SJSA1 (cell line): ENCODE measurements around the gene NUTM2B. TPM values are rescaled to one million over a fixed set of nuclear protein-coding genes. Genes with fewer than 3 reads are reported as not detected.
"Not testable (repeated sequence)": the region's sequence is repeated elsewhere in the genome, so short reads cannot be mapped to it uniquely, and the experiment has no call there.

Source experiments
- DNase-seq, 2 experiments: peaks; one replicate each; pipeline ENCODE4 v3.0.0-alpha.2; 2015 to 2020; ENCODE audit warnings: low spot score in 2 of 2, low read depth in 1 of 2
- H3K27ac ChIP-seq: fragments of 250-450 bp; sonication (Bioruptor Pico); 2 replicates; pipeline ENCODE4 v1.5.1; 2020; ENCODE audit warnings: mild to moderate bottlenecking, moderate library complexity
- H3K27me3 ChIP-seq: fragments of 250-450 bp; sonication (Bioruptor Pico); replicated peaks from 2 replicates; pipeline ENCODE4 v1.5.1; 2020; ENCODE audit warnings: mild to moderate bottlenecking, moderate library complexity
- H3K36me3 ChIP-seq: fragments of 250-450 bp; sonication (Bioruptor Pico); 2 replicates; pipeline ENCODE4 v1.5.1; 2020; ENCODE audit warnings: mild to moderate bottlenecking
- H3K4me1 ChIP-seq: fragments of 250-450 bp; sonication (Bioruptor Pico); replicated peaks from 2 replicates; pipeline ENCODE4 v1.6.1; 2021; ENCODE audit warnings: mild to moderate bottlenecking
- H3K4me3 ChIP-seq: fragments of 250-450 bp; sonication (Bioruptor Pico); 2 replicates; pipeline ENCODE4 v1.5.1; 2020; ENCODE audit warnings: mild to moderate bottlenecking
- H3K9me3 ChIP-seq: fragments of 250-450 bp; sonication (Bioruptor Pico); replicated peaks from 2 replicates; pipeline ENCODE4 v1.5.1; 2020; ENCODE audit warnings: mild to moderate bottlenecking
- total RNA-seq: library from RNA; depleted of rRNA; stranded (reverse); fragments of >200 nt; shearing (Covaris generic); gene quantifications from 2 replicates; pipeline ENCODE4 v1.2.3, GENCODE V29; 2014; rRNA removed

NUTM2B gene
- total RNA-seq = 0.03 TPM in 1 of 2 replicates, not detected in the other

- not testable (repeated sequence) for DNase-seq, H3K27ac ChIP-seq, H3K4me3 ChIP-seq, H3K4me1 ChIP-seq, H3K9me3 ChIP-seq, H3K27me3 ChIP-seq, H3K36me3 ChIP-seq
These were observed at the start of gene NUTM2B for GRCh38 chr10:79702927-79703326. TSS of gene NUTM2B (plus strand) at chr10:79703227. CDS start at chr10:79703610, 383 bp downstream.

GRCh38 chr10:79663287-79663686 lies 39.7 kb upstream of the NUTM2B start:
- H3K9me3 ChIP-seq, DNase-seq, H3K27ac ChIP-seq, H3K36me3 ChIP-seq, H3K27me3 ChIP-seq, H3K4me3 ChIP-seq, H3K4me1 ChIP-seq: not testable (repeated sequence)

GRCh38 chr10:79664686-79665085 lies 38.3 kb upstream of the NUTM2B start:
- H3K27ac ChIP-seq, DNase-seq, H3K27me3 ChIP-seq, H3K4me1 ChIP-seq, H3K36me3 ChIP-seq, H3K4me3 ChIP-seq, H3K9me3 ChIP-seq: not testable (repeated sequence)

GRCh38 chr10:79669248-79669788 lies 33.7 kb upstream of the NUTM2B start:
- not testable (repeated sequence) for H3K27ac ChIP-seq, DNase-seq

GRCh38 chr10:79674878-79675277 lies 28.1 kb upstream of the NUTM2B start:
- not testable (repeated sequence) for H3K27me3 ChIP-seq, DNase-seq, H3K9me3 ChIP-seq, H3K4me1 ChIP-seq, H3K36me3 ChIP-seq, H3K27ac ChIP-seq, H3K4me3 ChIP-seq

More at GRCh38 chr10:79669248-79669788, 33.7 kb upstream of the NUTM2B start:
- not testable (repeated sequence) for H3K4me1 ChIP-seq, H3K4me3 ChIP-seq, H3K9me3 ChIP-seq, H3K27me3 ChIP-seq, H3K36me3 ChIP-seq

GRCh38 chr10:79683026-79683883 lies 19.8 kb upstream of the NUTM2B start:
- not testable (repeated sequence) for H3K27ac ChIP-seq, H3K9me3 ChIP-seq, H3K36me3 ChIP-seq, H3K27me3 ChIP-seq, H3K4me3 ChIP-seq, DNase-seq, H3K4me1 ChIP-seq

GRCh38 chr10:79683884-79684720 lies 18.9 kb upstream of the NUTM2B start:
- not testable (repeated sequence) for H3K4me1 ChIP-seq, DNase-seq, H3K27me3 ChIP-seq, H3K4me3 ChIP-seq, H3K9me3 ChIP-seq, H3K27ac ChIP-seq, H3K36me3 ChIP-seq

GRCh38 chr10:79685044-79685685 lies 17.9 kb upstream of the NUTM2B start:
- not testable (repeated sequence) for H3K36me3 ChIP-seq, H3K4me3 ChIP-seq, H3K27me3 ChIP-seq, H3K4me1 ChIP-seq, H3K9me3 ChIP-seq, H3K27ac ChIP-seq
- peak in 1 of 2 experiments; percentile 45 for DNase-seq

- not testable (repeated sequence) for H3K27ac ChIP-seq, DNase-seq, H3K27me3 ChIP-seq, H3K4me1 ChIP-seq, H3K9me3 ChIP-seq, H3K4me3 ChIP-seq, H3K36me3 ChIP-seq
These were observed 16.4 kb upstream of the NUTM2B start for GRCh38 chr10:79686595-79686994.

GRCh38 chr10:79687406-79688150 lies 15.4 kb upstream of the NUTM2B start:
- not testable (repeated sequence) for DNase-seq, H3K4me1 ChIP-seq, H3K4me3 ChIP-seq, H3K27me3 ChIP-seq, H3K27ac ChIP-seq, H3K36me3 ChIP-seq, H3K9me3 ChIP-seq

- not testable (repeated sequence) for H3K27ac ChIP-seq, H3K36me3 ChIP-seq, H3K4me1 ChIP-seq, H3K27me3 ChIP-seq, DNase-seq, H3K4me3 ChIP-seq, H3K9me3 ChIP-seq
These were observed 14.2 kb upstream of the NUTM2B start for GRCh38 chr10:79688798-79689197.

- not testable (repeated sequence) for H3K4me1 ChIP-seq, H3K36me3 ChIP-seq, H3K27ac ChIP-seq, H3K4me3 ChIP-seq, DNase-seq, H3K27me3 ChIP-seq, H3K9me3 ChIP-seq
These were observed 6.4 kb upstream of the NUTM2B start for GRCh38 chr10:79696596-79696995.

- DNase-seq, H3K4me3 ChIP-seq, H3K27me3 ChIP-seq: not testable (repeated sequence)
These were observed 5.9 kb upstream of the NUTM2B start for GRCh38 chr10:79697141-79697540.

More at GRCh38 chr10:79697141-79697540, 5.9 kb upstream of the NUTM2B start:
- not testable (repeated sequence) for H3K36me3 ChIP-seq, H3K9me3 ChIP-seq, H3K4me1 ChIP-seq, H3K27ac ChIP-seq
